Astrocyte (in vitro differentiated cells and primary cell): ENCODE measurements around the gene DLGAP4.

ENCODE experiments used
- CTCF ChIP-seq: IDR thresholded peaks from 2 replicates; pipeline ENCODE4 v1.5.1; 2011; ENCODE audit warnings: low read depth, mild to moderate bottlenecking, inconsistent platforms, low read length, moderate library complexity; ENCODE audit not compliant: insufficient read depth
- EZH2 ChIP-seq: IDR thresholded peaks from 2 replicates; pipeline ENCODE4 v1.6.1; 2012; ENCODE audit warnings: mild to moderate bottlenecking, low read length, inconsistent platforms; ENCODE audit not compliant: insufficient read depth

GRCh38 chr20:36474563-36474962 is 168.4 kb downstream of the DLGAP4 start:
- TF ChIP-seq CTCF: no peak
- no peak for TF ChIP-seq EZH2
